Measurements from ENCODE around the gene GDF10. TPM values are rescaled to one million over a fixed set of nuclear protein-coding genes. Genes with fewer than 3 reads are reported as not detected.

Gene GDF10
- polyA plus RNA-seq, 1 of the 3 experiments (the other 2 are of a cell fraction) = 0.02 TPM

DNA sequence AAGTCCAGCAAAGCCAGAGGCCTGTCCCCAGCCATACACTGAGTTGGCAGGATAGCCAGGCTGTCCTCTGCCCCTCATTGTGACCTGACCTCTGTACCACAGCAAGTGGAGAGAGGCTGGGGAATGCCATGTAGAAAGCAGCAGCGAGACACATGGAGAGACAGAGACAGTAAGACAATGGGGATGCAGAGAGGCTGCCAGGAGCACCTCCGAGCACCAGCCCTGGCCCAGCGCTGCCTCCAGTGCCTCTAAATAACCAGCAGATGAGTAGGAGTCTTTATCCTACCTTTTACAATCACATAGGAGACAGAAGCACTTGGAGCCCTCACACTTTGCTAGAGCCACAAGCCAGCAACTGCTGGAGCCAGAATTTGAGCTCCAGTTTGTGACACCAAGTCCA is 30.4 kb downstream of the GDF10 start:
- H3K9ac ChIP-seq = no peak overlapping the region
- H3K4me2 ChIP-seq = no peak overlapping the region
- no peaks in the 10 kb centered on the region for H3K9me3 ChIP-seq
- no peak overlapping the region for H3K4me3 ChIP-seq (ENCODE audit: low read depth in 2 of 2, low read length in 1 of 2)
- H3K27me3 ChIP-seq (ENCODE audit: insufficient read depth) = peaks cover 5% of the 10 kb centered on the region; the same call in 1 of the 2 replicates
- no peak overlapping the region for H3K27ac ChIP-seq (ENCODE audit: low read depth in 2 of 2, low read length in 1 of 2)
- H3K4me1 ChIP-seq (ENCODE audit: control insufficient read depth in 1 of 2, insufficient read depth in 2 of 2, low read depth in 1 of 2, low read length in 1 of 2) = peaks cover 0 to 8% of the 10 kb centered on the region in 2 experiments; a peak in 1 of 4 replicates
- DNase-seq = no peak
- H2AFZ ChIP-seq (ENCODE audit: low read depth) = no peak overlapping the region
- no peaks in the 10 kb centered on the region for H3F3A ChIP-seq (replicated peaks; ENCODE audit: insufficient read depth)
- H3K79me2 ChIP-seq (ENCODE audit: insufficient read depth) = no peaks in the 10 kb centered on the region
- TF ChIP-seq TAF1 (IDR thresholded peaks at IDR 0.05; ENCODE audit: borderline replicate concordance, low read depth, low read length) = no peak
- no peak for TF ChIP-seq MEF2A (IDR thresholded peaks at IDR 0.05; ENCODE audit: borderline replicate concordance, low read depth)
- no peak for TF ChIP-seq NFIC (IDR thresholded peaks at IDR 0.05; ENCODE audit: borderline replicate concordance)
- no peak for TF ChIP-seq EP300 (IDR thresholded peaks at IDR 0.05; ENCODE audit: borderline replicate concordance in 1 of 2, low read depth in 1 of 2, low read length in 1 of 2)
- no peak for TF ChIP-seq ZBTB33 (IDR thresholded peaks at IDR 0.05; ENCODE audit: borderline replicate concordance, low read depth)
- TF ChIP-seq MXI1 (IDR thresholded peaks at IDR 0.05; ENCODE audit: low read depth, low read length) = no peak
- no peak for TF ChIP-seq RAD21 (IDR thresholded peaks at IDR 0.05; ENCODE audit: low read length)
- TF ChIP-seq ELF1 (IDR thresholded peaks at IDR 0.05) = no peak
- TF ChIP-seq, protein P1, sequence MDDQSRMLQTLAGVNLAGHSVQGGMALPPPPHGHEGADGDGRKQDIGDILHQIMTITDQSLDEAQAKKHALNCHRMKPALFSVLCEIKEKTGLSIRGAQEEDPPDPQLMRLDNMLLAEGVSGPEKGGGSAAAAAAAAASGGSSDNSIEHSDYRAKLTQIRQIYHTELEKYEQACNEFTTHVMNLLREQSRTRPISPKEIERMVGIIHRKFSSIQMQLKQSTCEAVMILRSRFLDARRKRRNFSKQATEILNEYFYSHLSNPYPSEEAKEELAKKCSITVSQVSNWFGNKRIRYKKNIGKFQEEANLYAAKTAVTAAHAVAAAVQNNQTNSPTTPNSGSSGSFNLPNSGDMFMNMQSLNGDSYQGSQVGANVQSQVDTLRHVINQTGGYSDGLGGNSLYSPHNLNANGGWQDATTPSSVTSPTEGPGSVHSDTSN (IDR thresholded peaks at IDR 0.05) = no peak
- TF ChIP-seq RCOR1 (IDR thresholded peaks at IDR 0.05; ENCODE audit: low read length) = no peak
- TF ChIP-seq, protein P2, sequence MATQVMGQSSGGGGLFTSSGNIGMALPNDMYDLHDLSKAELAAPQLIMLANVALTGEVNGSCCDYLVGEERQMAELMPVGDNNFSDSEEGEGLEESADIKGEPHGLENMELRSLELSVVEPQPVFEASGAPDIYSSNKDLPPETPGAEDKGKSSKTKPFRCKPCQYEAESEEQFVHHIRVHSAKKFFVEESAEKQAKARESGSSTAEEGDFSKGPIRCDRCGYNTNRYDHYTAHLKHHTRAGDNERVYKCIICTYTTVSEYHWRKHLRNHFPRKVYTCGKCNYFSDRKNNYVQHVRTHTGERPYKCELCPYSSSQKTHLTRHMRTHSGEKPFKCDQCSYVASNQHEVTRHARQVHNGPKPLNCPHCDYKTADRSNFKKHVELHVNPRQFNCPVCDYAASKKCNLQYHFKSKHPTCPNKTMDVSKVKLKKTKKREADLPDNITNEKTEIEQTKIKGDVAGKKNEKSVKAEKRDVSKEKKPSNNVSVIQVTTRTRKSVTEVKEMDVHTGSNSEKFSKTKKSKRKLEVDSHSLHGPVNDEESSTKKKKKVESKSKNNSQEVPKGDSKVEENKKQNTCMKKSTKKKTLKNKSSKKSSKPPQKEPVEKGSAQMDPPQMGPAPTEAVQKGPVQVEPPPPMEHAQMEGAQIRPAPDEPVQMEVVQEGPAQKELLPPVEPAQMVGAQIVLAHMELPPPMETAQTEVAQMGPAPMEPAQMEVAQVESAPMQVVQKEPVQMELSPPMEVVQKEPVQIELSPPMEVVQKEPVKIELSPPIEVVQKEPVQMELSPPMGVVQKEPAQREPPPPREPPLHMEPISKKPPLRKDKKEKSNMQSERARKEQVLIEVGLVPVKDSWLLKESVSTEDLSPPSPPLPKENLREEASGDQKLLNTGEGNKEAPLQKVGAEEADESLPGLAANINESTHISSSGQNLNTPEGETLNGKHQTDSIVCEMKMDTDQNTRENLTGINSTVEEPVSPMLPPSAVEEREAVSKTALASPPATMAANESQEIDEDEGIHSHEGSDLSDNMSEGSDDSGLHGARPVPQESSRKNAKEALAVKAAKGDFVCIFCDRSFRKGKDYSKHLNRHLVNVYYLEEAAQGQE (IDR thresholded peaks at IDR 0.05; ENCODE audit: low read depth, low read length) = no peak
- no peak for TF ChIP-seq CHD2 (IDR thresholded peaks at IDR 0.05; ENCODE audit: low read length, partially characterized antibody)
- TF ChIP-seq GABPA (IDR thresholded peaks at IDR 0.05; ENCODE audit: low read depth) = no peak
- no peak for TF ChIP-seq FOSL2 (IDR thresholded peaks at IDR 0.05; ENCODE audit: borderline replicate concordance, low read depth)
- TF ChIP-seq YY1 (IDR thresholded peaks at IDR 0.05; ENCODE audit: low read depth) = no peak
- TF ChIP-seq JUND (IDR thresholded peaks at IDR 0.05) = no peak
- no peak for TF ChIP-seq EZH2phosphoT487 (IDR thresholded peaks at IDR 0.05; ENCODE audit: borderline replicate concordance, low read depth)
- TF ChIP-seq SMC3 (IDR thresholded peaks at IDR 0.05; ENCODE audit: low read depth, low read length) = no peak
- CTCF ChIA-PET = interaction anchor here (0.9 to 3.3 kb wide), 4 partner anchors 11 to 305 kb away, joined by 3 to 17 read pairs (median 5); no protein-coding TSS in a partner anchor
- WGBS (ENCODE audit: low lambda C conversion rate) = 52% methylated on average over 3 of the region's 3 CpGs
- no peaks in the 10 kb centered on the region for H4K20me1 ChIP-seq (ENCODE audit: insufficient read depth)
- POLR2A ChIA-PET = no interaction called here
- H3K9me2 ChIP-seq = no peaks in the 10 kb centered on the region
- H3K36me3 ChIP-seq (replicated peaks in 1 of 2; ENCODE audit: control insufficient read depth in 1 of 2, insufficient read depth in 2 of 2, low read length in 1 of 2) = no peaks in the 10 kb centered on the region
